Heart right ventricle (tissue), 16 donors: ENCODE measurements around the gene CRACR2B. TPM values are rescaled to one million over a fixed set of nuclear protein-coding genes. Genes with fewer than 3 reads are reported as not detected.

Experiments used
- ATAC-seq, 8 donors: fragments of 200-7000 bp; cut with Tn5 transposase; one replicate each; pipeline ENCODE4 v1.9.1; 2020; ENCODE audit warnings: mild to moderate bottlenecking in 8 of 8, moderate library complexity in 8 of 8, moderate number of reproducible peaks in 1 of 8
- DNase-seq, 2 donors: peaks; one replicate each; pipeline ENCODE4 v3.0.0-alpha.2; 2020
- H3K27ac ChIP-seq, 10 donors: fragments of 200-600 bp; sonication (generic) in 2 of 10; one replicate each; pipeline versions ENCODE4 v1.5.0 to v1.8.0; 2020 to 2022; ENCODE audit warnings: mild to moderate bottlenecking in 3 of 10
- H3K27me3 ChIP-seq, 7 donors: fragments of 200-600 bp; one replicate each; pipeline ENCODE4 v1.8.0; 2021 to 2022; ENCODE audit warnings: mild to moderate bottlenecking in 2 of 7
- H3K36me3 ChIP-seq, 9 donors: fragments of 200-600 bp; sonication (generic) in 1 of 9; one replicate each; pipeline versions ENCODE4 v1.5.0 to v1.8.0; 2020 to 2022; ENCODE audit warnings: mild to moderate bottlenecking in 2 of 9
- H3K4me1 ChIP-seq, 9 donors: fragments of 200-600 bp; sonication (generic) in 1 of 9; one replicate each; pipeline versions ENCODE4 v1.5.0 to v1.8.0; 2020 to 2022; ENCODE audit warnings: mild to moderate bottlenecking in 4 of 9
- H3K4me3 ChIP-seq, 10 donors: fragments of 200-600 bp; sonication (generic) in 2 of 10; one replicate each; pipeline versions ENCODE4 v1.5.0 to v1.8.0; 2020 to 2022; ENCODE audit warnings: mild to moderate bottlenecking in 7 of 10, moderate library complexity in 2 of 10
- H3K9me3 ChIP-seq, 11 donors: fragments of 200-600 bp in 10 of 11; sonication (generic) in 2 of 11; one replicate each; pipeline versions ENCODE4 v1.5.0 to v1.8.0; 2013 to 2022; ENCODE audit warnings: mild to moderate bottlenecking in 2 of 11, control low read depth in 1 of 11, moderate library complexity in 1 of 11
- CTCF ChIP-seq, 9 donors: fragments of 200-600 bp; sonication (generic) in 2 of 9; IDR thresholded peaks; one replicate each; pipeline versions ENCODE4 v1.5.0 to v1.8.0; 2021 to 2022; ENCODE audit warnings: antibody characterized with exemption in 9 of 9, mild to moderate bottlenecking in 5 of 9, moderate library complexity in 1 of 9
- WGBS, 2 donors: extraction: QIAGEN DNeasy Blood & Tissue Kit; methylation state at CpG; one replicate each; pipeline ENCODE4 v1.1.7; 2013; ENCODE audit warnings: inconsistent platforms in 1 of 2; 5-methylcytosine and 5-hydroxymethylcytosine counted together
- intact Hi-C, 10 donors: fragments of 100-400 bp; cut with DNase I; formaldehyde crosslinking; loops; one replicate each; pipeline versions ENCODE4 v1.11.1 to v1.14.2; 2022
- polyA plus RNA-seq, 2 donors: library from polyadenylated mRNA; stranded (reverse); fragments of 200-250 nt; gene quantifications; one replicate each; pipeline ENCODE4 v1.2.3, GENCODE V29; 2013
- total RNA-seq, 10 donors: library from RNA; stranded (reverse); fragmentation: NEBNext Ultra II Directional in 3 of 10; extraction: Animal tissue kit (Norgen Biotek cat#: 25700) in 3 of 10; gene quantifications; one replicate each; pipeline versions ENCODE4 v1.2.1 to v1.2.4, GENCODE V29; 2021 to 2023
- donor health status: Arrhythmogenic right ventricular cardiomyopathy.
- donor health status: ischemic (EF 13 %, LVEDD 7.1; RV severe dilation, severe dysfunction).
- donor health status: healthy with polysubstance abuse.
- donor health status: DM: no; HTN: yes; CAD: no.
- donor health status: DM: no; HTN: no; CAD: no.
- donor health status: ischemic (EF 25% LVEDD 6.9; RV normal size, moderate dysfunction).
- donor health status: ischemic (EF 25% LVEDD 5.7; RV mildly dilated, moderate dysfunction).
- donor health status: healthy.
- donor health status: DM: yes; HTN: yes; CAD: no.
- donor health status: Ischemic cardiomyopathy.
- donor health status: ischemic (EF 35%, LVEDD 5.7; RV mildly dilated, moderate dysfunction).
- donor health status: nonischemic (EF 11% LVEDD 7.7; RV severe dilation, severe dysfunction).
- donor health status: DM: yes; HTN: yes; CAD: no.
- donor health status: PGD.
- donor health status: ischemic (EF 29% LVEDD 5.4; RV normal size, mild dysfunction).
- donor health status: nonischemic (EF 23%, LVEDD 6.1; RV moderate dilation, normal function).

Gene CRACR2B
- total and polyA plus RNA-seq, 12 donors: 11.4 to 72.3 (median 17.0) TPM

GRCh38 chr11:802018-802617 lies 25.6 kb upstream of the CRACR2B start:
- Histone ChIP-seq H3K9me3 (no peaks in the 10 kb centered on the region), H3K27me3 (no peaks in the 10 kb centered on the region), H3K27ac (no peak overlapping the region), H3K36me3 (peaks cover 0 to 42% (median 5%) of the 10 kb centered on the region in 9 donors), H3K4me1 (peaks cover 9 to 40% (median 30%) of the 10 kb centered on the region in 9 donors), H3K4me3 (no peak overlapping the region)
- DNase-seq (no peak), ATAC-seq (no peak)
- TF ChIP-seq CTCF (IDR thresholded peaks at IDR 0.05): no peak
- 97% methylated on average over 21 of the region's 21 CpGs for WGBS, 2 donors
- intact Hi-C loops: no loop called here

- intact Hi-C loops: no loop called here
- Histone ChIP-seq H3K4me1 (peaks cover 10 to 38% (median 25%) of the 10 kb centered on the region in 9 donors), H3K27me3 (no peaks in the 10 kb centered on the region), H3K4me3 (no peak overlapping the region), H3K27ac (no peak overlapping the region), H3K9me3 (no peaks in the 10 kb centered on the region), H3K36me3 (peaks cover 0 to 42% (median 5%) of the 10 kb centered on the region in 9 donors)
- WGBS, 2 donors: 93 to 94% methylated on average over 28 of the region's 28 CpGs
- ATAC-seq: no peak
- peak in 1 of 2 donors; percentile 17 for DNase-seq
- no peak for TF ChIP-seq CTCF (IDR thresholded peaks at IDR 0.05)
Measured at GRCh38 chr11:802693-803466, 24.8 kb upstream of the CRACR2B start.

GRCh38 chr11:803467-803742 lies 24.3 kb upstream of the CRACR2B start:
- TF ChIP-seq CTCF (IDR thresholded peaks at IDR 0.05): no peak
- H3K36me3 ChIP-seq: peaks cover 0 to 42% (median 5%) of the 10 kb centered on the region in 9 donors
- H3K27me3 ChIP-seq: no peaks in the 10 kb centered on the region
- WGBS, 2 donors: 89 to 92% methylated on average over 8 of the region's 8 CpGs
- no peak overlapping the region for H3K27ac ChIP-seq
- no peaks in the 10 kb centered on the region for H3K9me3 ChIP-seq
- peaks cover 10 to 41% (median 26%) of the 10 kb centered on the region in 9 donors for H3K4me1 ChIP-seq
- intact Hi-C loops: no loop called here
- no peak for ATAC-seq
- no peak for DNase-seq
- no peak overlapping the region for H3K4me3 ChIP-seq

GRCh38 chr11:803770-804598 lies 23.7 kb upstream of the CRACR2B start:
- DNase-seq: peak in 1 of 2 donors; percentile 23

More at GRCh38 chr11:803770-804598, 23.7 kb upstream of the CRACR2B start:
- intact Hi-C loops: no loop called here
- Histone ChIP-seq H3K4me1 (peaks cover 10 to 43% (median 30%) of the 10 kb centered on the region in 9 donors), H3K9me3 (no peaks in the 10 kb centered on the region), H3K4me3 (peak overlapping the region in 9 of 10 donors; percentile 42 to 85 (median 69)), H3K27me3 (no peaks in the 10 kb centered on the region), H3K36me3 (peaks cover 0 to 41% (median 5%) of the 10 kb centered on the region in 9 donors), H3K27ac (peak overlapping the region in 8 of 10 donors; percentile 85 to 98 (median 94))
- WGBS, 2 donors: 52 to 60% methylated on average over 26 of the region's 26 CpGs
- no peak for ATAC-seq
- TF ChIP-seq CTCF (IDR thresholded peaks at IDR 0.05): no peak
